GM12891 (cell line): ENCODE results near the gene MFSD11.
"Not testable (repeated sequence)": the region's sequence is repeated elsewhere in the genome, so short reads cannot be mapped to it uniquely, and the experiment has no call there.

ENCODE experiments used
- DNase-seq: peaks from one replicate; pipeline ENCODE4 v3.0.0; 2011; ENCODE audit warnings: low spot score; ENCODE audit not compliant: insufficient read length
- FAIRE-seq: peaks from 2 replicates; lab custom pipeline; 2011; peaks lifted over from hg19 to GRCh38; lab: Jason Lieb, UNC
- PAX5 ChIP-seq: IDR thresholded peaks from 2 replicates; pipeline ENCODE4 v1.6.1; 2011; ENCODE audit warnings: low read length, moderate library complexity, mild to moderate bottlenecking; ENCODE audit not compliant: insufficient read depth, severe bottlenecking
- POLR2A ChIP-seq: IDR thresholded peaks from 2 replicates; pipeline ENCODE4 v1.6.1; 2011; ENCODE audit warnings: low read depth, low read length, control low read depth
- POLR2AphosphoS5 ChIP-seq: IDR thresholded peaks from 2 replicates; pipeline ENCODE4 v1.6.1; 2011; ENCODE audit warnings: low read depth, low read length, control low read depth
- POU2F2 ChIP-seq: IDR thresholded peaks from 2 replicates; pipeline ENCODE4 v1.6.1; 2011; ENCODE audit warnings: low read depth, mild to moderate bottlenecking, control low read depth, low read length, moderate library complexity
- SPI1 ChIP-seq: IDR thresholded peaks from 2 replicates; pipeline ENCODE4 v1.6.1; 2011; ENCODE audit warnings: low read depth, low read length, control low read depth
- TAF1 ChIP-seq: IDR thresholded peaks from 2 replicates; pipeline ENCODE4 v1.6.1; 2011; ENCODE audit warnings: low read depth, low read length, control low read depth

Gene MFSD11

GRCh38 chr17:76697702-76698465, 40.0 kb upstream of the MFSD11 start:
- TF ChIP-seq SPI1 (no peak), POLR2A (no peak), PAX5 (no peak), TAF1 (no peak), POU2F2 (no peak), POLR2AphosphoS5 (no peak)
- FAIRE-seq (no peak), DNase-seq (no peak)

GRCh38 chr17:76698466-76698977, 39.4 kb upstream of the MFSD11 start:
- DNase-seq, FAIRE-seq: not testable (repeated sequence)

- no peak for FAIRE-seq
- no peak for TF ChIP-seq POLR2AphosphoS5
- TF ChIP-seq POU2F2 = no peak
- TF ChIP-seq POLR2A = no peak
- no peak for TF ChIP-seq SPI1
- TF ChIP-seq PAX5 = no peak
- TF ChIP-seq TAF1 = no peak
- no peak for DNase-seq
Observed at GRCh38 chr17:76700270-76700616, 37.7 kb upstream of the MFSD11 start.

- DNase-seq (no peak), FAIRE-seq (no peak)
- no peak for TF ChIP-seq POLR2AphosphoS5
- TF ChIP-seq PAX5 = no peak
- no peak for TF ChIP-seq POU2F2
- no peak for TF ChIP-seq POLR2A
- TF ChIP-seq SPI1 = no peak
- TF ChIP-seq TAF1 = no peak
Observed at GRCh38 chr17:76700617-76701470, 37.1 kb upstream of the MFSD11 start.

- TF ChIP-seq POU2F2 (no peak), PAX5 (no peak), POLR2AphosphoS5 (no peak), POLR2A (no peak), SPI1 (no peak), TAF1 (no peak)
- FAIRE-seq = no peak
- DNase-seq = no peak
Observed at GRCh38 chr17:76701471-76701967, 36.4 kb upstream of the MFSD11 start.

- FAIRE-seq = no peak
- TF ChIP-seq TAF1 (no peak), SPI1 (no peak), POU2F2 (no peak), PAX5 (no peak), POLR2AphosphoS5 (no peak), POLR2A (no peak)
- DNase-seq = no peak
Observed at GRCh38 chr17:76702076-76702475, 35.8 kb upstream of the MFSD11 start.

- FAIRE-seq = no peak
- TF ChIP-seq PAX5 = no peak
- DNase-seq = no peak
Observed at GRCh38 chr17:76702941-76703637, 34.8 kb upstream of the MFSD11 start.

GRCh38 chr17:76704805-76705204, 33.1 kb upstream of the MFSD11 start:
- TF ChIP-seq POU2F2 = no peak
- TF ChIP-seq POLR2AphosphoS5 = no peak
- TF ChIP-seq TAF1 = no peak
- no peak for TF ChIP-seq POLR2A
- TF ChIP-seq SPI1 = no peak
- no peak for TF ChIP-seq PAX5
- DNase-seq = no peak
- no peak for FAIRE-seq

GRCh38 chr17:76706817-76707216, 31.1 kb upstream of the MFSD11 start:
- TF ChIP-seq TAF1 = no peak
- TF ChIP-seq SPI1 = no peak
- no peak for TF ChIP-seq PAX5
- TF ChIP-seq POLR2A = no peak
- TF ChIP-seq POLR2AphosphoS5 = no peak
- TF ChIP-seq POU2F2 = no peak
- FAIRE-seq (no peak), DNase-seq (no peak)
